IPS-15b (cell line): Measurements from ENCODE around the gene FAM13A.

Source experiments
- H3K27me3 ChIP-seq: one replicate; pipeline ENCODE4 v1.6.1; 2013; ENCODE audit warnings: low read length; ENCODE audit not compliant: control insufficient read depth, insufficient read depth
- H3K36me3 ChIP-seq: one replicate; pipeline ENCODE4 v1.6.1; 2013; ENCODE audit warnings: low read length; ENCODE audit not compliant: control insufficient read depth, insufficient read depth
- H3K4me1 ChIP-seq: one replicate; pipeline ENCODE4 v1.6.1; 2013; ENCODE audit warnings: mild to moderate bottlenecking, low read length; ENCODE audit not compliant: control insufficient read depth, insufficient read depth
- H3K4me3 ChIP-seq: one replicate; pipeline ENCODE4 v1.5.1; 2013; ENCODE audit warnings: low read depth, low read length
- H3K9ac ChIP-seq: one replicate; pipeline ENCODE4 v1.6.1; 2013; ENCODE audit warnings: low read depth, mild to moderate bottlenecking, low read length
- H3K9me3 ChIP-seq: one replicate; pipeline ENCODE4 v1.6.1; 2013; ENCODE audit warnings: mild to moderate bottlenecking, low read length; ENCODE audit not compliant: control insufficient read depth, insufficient read depth

The FAM13A gene

GRCh38 chr4:88745581-88746163 lies 311.3 kb downstream of the FAM13A start:
- Histone ChIP-seq H3K36me3 (peaks cover 3% of the 10 kb centered on the region), H3K9ac (no peak overlapping the region), H3K9me3 (no peaks in the 10 kb centered on the region), H3K4me1 (no peaks in the 10 kb centered on the region), H3K4me3 (no peak overlapping the region), H3K27me3 (no peaks in the 10 kb centered on the region)

- Histone ChIP-seq H3K27me3 (no peaks in the 10 kb centered on the region), H3K9ac (no peak overlapping the region), H3K4me1 (no peaks in the 10 kb centered on the region), H3K36me3 (peaks cover under 1% of the 10 kb centered on the region), H3K9me3 (no peaks in the 10 kb centered on the region), H3K4me3 (no peak overlapping the region)
Measured at GRCh38 chr4:88745175-88745574, 311.8 kb downstream of the FAM13A start.

- H3K4me3 ChIP-seq: no peak overlapping the region
- H3K9me3 ChIP-seq: no peaks in the 10 kb centered on the region
- no peaks in the 10 kb centered on the region for H3K27me3 ChIP-seq
- H3K4me1 ChIP-seq: no peaks in the 10 kb centered on the region
- H3K36me3 ChIP-seq: no peaks in the 10 kb centered on the region
- no peak overlapping the region for H3K9ac ChIP-seq
Measured at GRCh38 chr4:88744609-88745008, 312.4 kb downstream of the FAM13A start.

- no peaks in the 10 kb centered on the region for H3K9me3 ChIP-seq
- no peaks in the 10 kb centered on the region for H3K27me3 ChIP-seq
- H3K9ac ChIP-seq: no peak overlapping the region
- H3K36me3 ChIP-seq: no peaks in the 10 kb centered on the region
- H3K4me3 ChIP-seq: no peak overlapping the region
- H3K4me1 ChIP-seq: no peaks in the 10 kb centered on the region
Measured at GRCh38 chr4:88743696-88744095, 313.3 kb downstream of the FAM13A start.

- Histone ChIP-seq H3K27me3 (no peaks in the 10 kb centered on the region), H3K36me3 (no peaks in the 10 kb centered on the region), H3K4me3 (no peak overlapping the region), H3K9ac (no peak overlapping the region), H3K9me3 (no peaks in the 10 kb centered on the region), H3K4me1 (no peaks in the 10 kb centered on the region)
Measured at GRCh38 chr4:88742561-88742960, 314.4 kb downstream of the FAM13A start.

GRCh38 chr4:88738180-88738579 lies 318.8 kb downstream of the FAM13A start:
- no peaks in the 10 kb centered on the region for H3K9me3 ChIP-seq
- no peaks in the 10 kb centered on the region for H3K4me1 ChIP-seq
- no peaks in the 10 kb centered on the region for H3K36me3 ChIP-seq
- H3K9ac ChIP-seq: no peak overlapping the region
- no peak overlapping the region for H3K4me3 ChIP-seq
- H3K27me3 ChIP-seq: no peaks in the 10 kb centered on the region

GRCh38 chr4:88737307-88737941 lies 319.6 kb downstream of the FAM13A start:
- Histone ChIP-seq H3K4me1 (no peaks in the 10 kb centered on the region), H3K9me3 (no peaks in the 10 kb centered on the region), H3K27me3 (no peaks in the 10 kb centered on the region), H3K36me3 (no peaks in the 10 kb centered on the region), H3K9ac (no peak overlapping the region), H3K4me3 (no peak overlapping the region)

GRCh38 chr4:88736264-88736663 lies 320.7 kb downstream of the FAM13A start:
- H3K36me3 ChIP-seq: no peaks in the 10 kb centered on the region
- H3K4me3 ChIP-seq: no peak overlapping the region
- H3K9me3 ChIP-seq: no peaks in the 10 kb centered on the region
- H3K9ac ChIP-seq: no peak overlapping the region
- H3K27me3 ChIP-seq: no peaks in the 10 kb centered on the region
- H3K4me1 ChIP-seq: no peaks in the 10 kb centered on the region

- Histone ChIP-seq H3K4me1 (no peaks in the 10 kb centered on the region), H3K4me3 (no peak overlapping the region), H3K9me3 (no peaks in the 10 kb centered on the region), H3K36me3 (no peaks in the 10 kb centered on the region), H3K9ac (no peak overlapping the region), H3K27me3 (no peaks in the 10 kb centered on the region)
Measured at GRCh38 chr4:88735564-88735963, 321.4 kb downstream of the FAM13A start.

- H3K4me1 ChIP-seq: no peaks in the 10 kb centered on the region
- no peaks in the 10 kb centered on the region for H3K9me3 ChIP-seq
- H3K4me3 ChIP-seq: no peak overlapping the region
- H3K36me3 ChIP-seq: no peaks in the 10 kb centered on the region
- no peaks in the 10 kb centered on the region for H3K27me3 ChIP-seq
- H3K9ac ChIP-seq: no peak overlapping the region
Measured at GRCh38 chr4:88734403-88734949, 322.5 kb downstream of the FAM13A start.

GRCh38 chr4:88732714-88733368 lies 324.1 kb downstream of the FAM13A start:
- H3K4me1 ChIP-seq: no peaks in the 10 kb centered on the region
- H3K36me3 ChIP-seq: no peaks in the 10 kb centered on the region
- no peaks in the 10 kb centered on the region for H3K9me3 ChIP-seq
- H3K4me3 ChIP-seq: no peak overlapping the region
- H3K9ac ChIP-seq: no peak overlapping the region
- no peaks in the 10 kb centered on the region for H3K27me3 ChIP-seq

- Histone ChIP-seq H3K4me1 (no peaks in the 10 kb centered on the region), H3K9ac (no peak overlapping the region), H3K27me3 (no peaks in the 10 kb centered on the region), H3K36me3 (no peaks in the 10 kb centered on the region), H3K4me3 (no peak overlapping the region), H3K9me3 (no peaks in the 10 kb centered on the region)
Measured at GRCh38 chr4:88731381-88731780, 325.6 kb downstream of the FAM13A start.
